Heart left ventricle (tissue), 13 donors: Measurements from ENCODE around the gene CLEC2L.

Source experiments
- POLR2A ChIP-seq, 2 donors: fragments of 450-650 bp; IDR thresholded peaks; one replicate each; pipeline ENCODE4 v1.6.1; 2017; ENCODE audit warnings: antibody characterized with exemption in 2 of 2, mild to moderate bottlenecking in 2 of 2, moderate library complexity in 2 of 2
- TF ChIP-seq, protein P1 (sequence below), 12 donors: fragments of 200-600 bp; sonication (generic) in 4 of 12; IDR thresholded peaks; one replicate each; pipeline versions ENCODE4 v1.5.0 to v1.8.0; 2018 to 2022; ENCODE audit warnings: antibody characterized with exemption in 12 of 12, mild to moderate bottlenecking in 5 of 12
- donor health status: ischemic (EF 13 %, LVEDD 7.1; RV severe dilation, severe dysfunction).
- donor health status: DM: no; HTN: yes; CAD: no.
- donor health status: DM: no; HTN: no; CAD: no.
- donor health status: ischemic (EF 25% LVEDD 6.9; RV normal size, moderate dysfunction).
- donor health status: ischemic (EF 25% LVEDD 5.7; RV mildly dilated, moderate dysfunction).
- donor health status: ischemic (EF 35%, LVEDD 5.7; RV mildly dilated, moderate dysfunction).
- donor health status: nonischemic (EF 11% LVEDD 7.7; RV severe dilation, severe dysfunction).
- donor health status: DM: yes; HTN: yes; CAD: no.
- donor health status: PGD.
- donor health status: ischemic (EF 29% LVEDD 5.4; RV normal size, mild dysfunction).
- donor health status: nonischemic (EF 23%, LVEDD 6.1; RV moderate dilation, normal function).

- TF ChIP-seq, protein P1, sequence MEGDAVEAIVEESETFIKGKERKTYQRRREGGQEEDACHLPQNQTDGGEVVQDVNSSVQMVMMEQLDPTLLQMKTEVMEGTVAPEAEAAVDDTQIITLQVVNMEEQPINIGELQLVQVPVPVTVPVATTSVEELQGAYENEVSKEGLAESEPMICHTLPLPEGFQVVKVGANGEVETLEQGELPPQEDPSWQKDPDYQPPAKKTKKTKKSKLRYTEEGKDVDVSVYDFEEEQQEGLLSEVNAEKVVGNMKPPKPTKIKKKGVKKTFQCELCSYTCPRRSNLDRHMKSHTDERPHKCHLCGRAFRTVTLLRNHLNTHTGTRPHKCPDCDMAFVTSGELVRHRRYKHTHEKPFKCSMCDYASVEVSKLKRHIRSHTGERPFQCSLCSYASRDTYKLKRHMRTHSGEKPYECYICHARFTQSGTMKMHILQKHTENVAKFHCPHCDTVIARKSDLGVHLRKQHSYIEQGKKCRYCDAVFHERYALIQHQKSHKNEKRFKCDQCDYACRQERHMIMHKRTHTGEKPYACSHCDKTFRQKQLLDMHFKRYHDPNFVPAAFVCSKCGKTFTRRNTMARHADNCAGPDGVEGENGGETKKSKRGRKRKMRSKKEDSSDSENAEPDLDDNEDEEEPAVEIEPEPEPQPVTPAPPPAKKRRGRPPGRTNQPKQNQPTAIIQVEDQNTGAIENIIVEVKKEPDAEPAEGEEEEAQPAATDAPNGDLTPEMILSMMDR (IDR thresholded peaks at IDR 0.05) = no peak
- TF ChIP-seq POLR2A (IDR thresholded peaks at IDR 0.05) = no peak
These were observed 3.4 kb downstream of the CLEC2L start for GRCh38 chr7:139526578-139527544.
